HG02981 (cell line): ENCODE measurements around the gene FLAD1.

Experiments
- ATAC-seq: cut with Tn5 transposase; IDR thresholded peaks from one replicate; pipeline ENCODE4 v1.9.1; 2021; ENCODE audit warnings: mild to moderate bottlenecking, moderate library complexity; ENCODE audit not compliant: unreplicated experiment

Gene FLAD1

DNA sequence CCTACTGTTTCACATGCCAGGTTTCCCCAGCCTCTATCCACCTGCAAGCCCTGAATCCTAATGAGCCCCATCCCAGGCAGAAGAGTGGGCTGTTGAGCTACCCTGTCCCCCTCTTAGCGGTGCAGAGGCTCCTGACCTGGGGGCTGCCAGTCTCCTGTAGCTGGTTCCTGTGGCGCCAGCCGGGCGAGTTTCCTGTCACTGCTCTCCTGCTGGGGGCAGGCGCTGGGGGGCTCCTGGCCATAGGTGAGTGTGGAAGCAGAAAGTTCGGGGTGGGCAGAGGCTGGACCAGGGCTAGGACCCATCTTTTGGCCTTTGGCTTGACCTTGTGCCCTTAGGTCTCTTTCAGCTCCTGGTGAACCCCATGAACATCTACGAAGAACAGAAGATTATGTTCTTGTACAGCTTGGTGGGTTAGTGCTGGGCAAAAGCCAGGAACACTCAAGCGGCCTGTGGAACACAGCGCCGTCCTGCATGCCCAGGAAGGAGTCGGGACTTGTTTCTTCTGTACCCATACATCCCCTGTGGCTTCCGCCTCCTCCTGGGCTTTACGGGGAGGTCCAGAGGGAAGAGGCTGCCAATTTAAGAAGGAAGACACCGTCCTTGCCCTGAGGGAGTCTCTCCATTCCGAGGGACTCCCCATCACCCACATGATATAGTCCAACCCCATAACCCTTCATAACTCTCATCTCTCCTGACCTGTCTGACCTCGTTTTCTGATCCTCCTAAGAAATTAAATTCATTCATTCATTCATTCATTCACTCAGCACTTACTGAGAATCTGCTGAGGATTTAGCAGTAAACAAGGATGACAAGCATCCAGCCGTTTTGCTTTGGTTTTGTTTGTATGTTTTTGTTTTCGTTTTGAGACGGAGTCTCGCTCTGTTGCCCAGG is 51.4 kb downstream of the FLAD1 start:
- no peak for ATAC-seq

DNA sequence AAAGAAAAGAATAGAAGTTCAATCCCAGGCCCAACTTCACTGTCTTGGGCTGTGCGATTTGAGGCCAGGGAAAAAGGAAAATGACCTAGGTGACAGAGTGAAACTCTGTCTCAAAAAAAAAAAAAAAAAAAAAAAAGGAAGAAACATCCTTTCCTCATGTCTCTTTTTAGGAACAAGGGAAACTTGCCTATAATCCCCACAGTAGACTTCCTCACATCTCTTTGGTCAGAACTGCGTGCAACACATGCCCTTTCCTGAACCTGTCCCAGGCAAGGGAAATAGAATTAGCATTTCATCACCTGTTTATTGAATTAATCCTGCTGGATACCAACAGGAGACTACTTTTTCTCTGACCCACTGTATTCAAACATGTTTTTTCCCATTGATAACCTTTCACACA is 52.8 kb downstream of the FLAD1 start:
- ATAC-seq = no peak

DNA sequence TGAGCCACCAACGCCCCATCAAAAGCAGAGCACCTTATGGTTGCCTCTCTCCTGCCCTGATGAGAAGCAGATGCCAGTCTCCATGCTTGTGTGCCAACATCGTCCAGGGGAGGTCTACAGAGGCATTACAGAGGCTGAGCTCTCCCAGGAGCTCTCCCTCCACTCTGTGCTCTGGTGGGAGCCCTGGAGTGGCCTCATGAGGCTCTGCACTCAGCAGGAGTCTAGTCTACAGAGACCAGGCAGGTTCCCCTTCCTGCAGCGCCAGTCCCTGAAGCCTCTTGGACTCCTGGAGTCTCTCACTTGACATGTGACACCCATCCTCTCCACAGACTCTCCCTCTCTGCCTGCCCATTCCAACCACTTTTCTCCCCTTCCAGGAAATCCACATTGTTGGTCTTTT is 53.9 kb downstream of the FLAD1 start:
- ATAC-seq = no peak

DNA sequence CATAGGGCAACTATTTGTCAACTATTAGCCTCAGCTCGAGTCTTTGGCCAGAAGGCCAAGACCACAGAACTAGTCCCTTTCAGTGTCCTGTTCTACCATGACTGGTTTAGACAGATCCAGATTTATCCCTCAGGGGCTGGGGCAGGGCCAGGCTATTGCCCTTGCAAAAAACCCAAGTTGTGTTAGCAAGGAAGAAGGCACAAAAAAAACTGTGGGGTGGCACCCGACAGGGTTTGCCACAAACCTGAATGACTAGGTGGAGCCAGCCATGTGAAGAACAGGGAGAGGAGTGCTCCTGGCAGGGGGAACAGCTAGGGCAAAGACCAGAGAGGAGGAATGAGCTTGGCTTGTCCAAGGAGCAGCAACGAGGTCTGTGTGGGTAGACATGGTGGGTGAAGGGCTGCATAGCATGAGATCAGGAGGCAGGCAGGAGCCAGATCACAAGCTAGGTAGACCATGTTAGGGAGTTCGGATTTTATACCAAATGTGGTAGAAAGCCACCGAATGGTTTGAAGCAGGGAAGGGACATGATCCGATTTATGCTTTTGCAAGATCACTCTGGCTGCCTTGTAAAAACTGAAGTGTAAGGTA is 54.8 kb downstream of the FLAD1 start:
- ATAC-seq = no peak

DNA sequence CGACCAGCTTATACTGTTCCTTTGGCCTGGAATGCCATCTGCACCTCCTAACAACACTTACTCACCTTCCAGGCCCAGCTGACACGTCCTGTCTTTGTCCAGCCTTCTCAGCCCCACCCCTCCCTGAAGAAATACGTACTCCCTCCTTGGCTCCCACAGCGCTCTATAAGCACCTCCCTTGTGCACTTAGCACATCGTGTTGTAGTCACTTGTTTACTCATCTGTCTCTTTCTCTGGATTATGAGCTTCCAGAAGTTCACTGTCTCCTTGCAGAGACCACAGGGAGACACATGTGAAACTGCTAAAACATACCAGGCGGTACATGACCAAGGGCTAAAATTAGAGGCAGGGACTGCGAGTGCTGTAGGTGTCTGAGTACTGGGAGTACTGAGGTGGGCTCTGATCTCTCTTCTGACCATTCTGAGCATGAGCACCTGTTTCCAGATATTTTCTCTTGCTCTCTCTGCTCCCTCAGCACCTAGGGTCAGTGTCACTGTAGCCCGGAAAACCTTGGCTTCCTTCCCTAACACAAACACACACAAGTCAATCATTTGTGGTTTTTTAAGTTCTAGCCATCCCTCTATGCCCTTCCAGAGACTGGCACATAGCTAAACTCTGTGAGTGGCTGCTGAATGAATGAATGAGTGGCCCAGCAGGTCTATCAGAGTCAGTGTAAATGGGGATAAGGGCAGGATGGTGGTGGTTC is 55.6 kb downstream of the FLAD1 start:
- no peak for ATAC-seq

DNA sequence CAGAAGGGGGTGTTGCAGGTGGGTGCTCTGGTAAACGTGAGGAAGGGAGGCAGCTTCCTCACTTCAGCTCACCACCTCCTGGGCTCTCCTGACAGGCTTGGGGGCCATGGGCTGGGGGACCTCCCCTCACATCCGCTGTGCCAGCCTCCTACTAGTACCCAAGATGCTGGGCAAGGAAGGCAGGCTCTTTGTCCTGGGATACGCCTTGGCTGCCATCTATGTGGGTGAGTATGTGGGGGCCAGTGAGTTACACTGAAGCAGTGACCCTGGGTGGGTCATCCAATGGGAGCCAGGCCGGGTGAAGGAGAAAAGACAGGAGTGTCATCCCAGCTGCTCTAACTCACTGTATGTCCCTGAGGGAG is 56.1 kb downstream of the FLAD1 start:
- ATAC-seq = no peak

DNA sequence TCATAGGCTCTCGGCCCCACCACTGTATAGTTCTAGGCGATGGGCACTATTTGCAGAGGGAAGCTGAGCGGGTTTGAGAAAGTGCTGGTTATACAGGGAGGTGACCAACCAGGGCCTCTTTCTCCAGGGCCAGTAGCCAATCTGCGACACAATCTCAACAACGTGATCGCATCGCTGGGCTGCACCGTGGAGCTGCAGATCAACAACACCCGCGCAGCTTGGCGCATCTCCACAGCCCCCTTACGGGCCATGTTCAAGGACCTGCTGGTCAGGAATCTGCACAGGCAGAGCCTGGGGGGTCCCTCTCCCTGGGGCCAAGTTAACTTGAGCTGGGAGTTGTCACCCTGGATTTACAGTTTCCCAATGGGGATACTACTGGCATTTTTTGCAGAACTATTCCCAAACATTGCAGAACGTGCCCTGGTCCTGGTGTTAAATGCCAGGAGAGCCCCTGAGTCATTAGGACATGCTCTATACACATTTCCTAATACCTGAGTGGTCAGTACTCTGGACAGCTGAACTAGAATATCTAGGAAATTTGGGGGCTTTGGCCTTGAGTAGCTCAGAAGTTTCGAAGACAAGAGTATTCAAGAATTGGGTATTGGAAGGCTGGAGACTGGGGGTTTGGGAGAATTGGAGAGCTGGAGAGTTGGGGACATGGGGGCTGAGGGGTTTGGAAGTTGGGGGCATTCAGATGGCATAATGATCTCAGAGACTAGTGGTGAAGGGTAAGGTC is 57.4 kb downstream of the FLAD1 start:
- ATAC-seq = no peak
